ENCODE data around the gene TSPO. TPM values are rescaled to one million over a fixed set of nuclear protein-coding genes. Genes with fewer than 3 reads are reported as not detected.
A peak's percentile ranks its signal among the peaks of the same experiment; 100 is the strongest.

TSPO gene
- total and polyA plus RNA-seq, 2 of the 13 experiments (the other 11 are each of a cell fraction or from before 2014, with no cell fraction given): 0.46 to 1.4 TPM

- TF ChIP-seq HOMEZ (CRISPR knock-in tag; IDR thresholded peaks at IDR 0.05; ENCODE audit: low read depth) (no peak), ZNF674 (CRISPR knock-in tag; IDR thresholded peaks at IDR 0.05; ENCODE audit: low read depth) (no peak), MAZ (IDR thresholded peaks at IDR 0.05; ENCODE audit: borderline replicate concordance, low read depth, low read length) (peak; percentile 85), MAZ (CRISPR knock-in tag; IDR thresholded peaks at IDR 0.05; ENCODE audit: low read depth) (peak; percentile 24; the same call in 1 of the 2 replicates), CBX1 (IDR thresholded peaks at IDR 0.05; ENCODE audit: low read depth) (peak; percentile 87), IKZF1 (IDR thresholded peaks at IDR 0.05) (no peak), RFXAP (CRISPR knock-in tag; IDR thresholded peaks at IDR 0.05; ENCODE audit: borderline replicate concordance) (peak; percentile 68; the same call in 1 of the 2 replicates), CEBPB (IDR thresholded peaks at IDR 0.05; ENCODE audit: borderline replicate concordance, low read depth, low read length) (no peak), SP2 (CRISPR knock-in tag; IDR thresholded peaks at IDR 0.05) (peak; percentile 61), ZFP36L1 (CRISPR knock-in tag; IDR thresholded peaks at IDR 0.05) (0 out of 2 replicates have a peak, but pooled peaks have one; percentile 22), ZNF839 (CRISPR knock-in tag; IDR thresholded peaks at IDR 0.05; ENCODE audit: borderline replicate concordance) (peak; percentile 74; the same call in 1 of the 2 replicates), ZNF275 (CRISPR knock-in tag; IDR thresholded peaks at IDR 0.05; ENCODE audit: borderline replicate concordance) (no peak), ZNF496 (CRISPR knock-in tag; IDR thresholded peaks at IDR 0.05; ENCODE audit: insufficient replicate concordance) (no peak), SNAPC2 (CRISPR knock-in tag; IDR thresholded peaks at IDR 0.05) (no peak), MBNL3 (CRISPR knock-in tag; conservative IDR thresholded peaks at IDR 0.05) (no peak), HNF4G (IDR thresholded peaks at IDR 0.05; ENCODE audit: borderline replicate concordance, low read depth, low read length) (no peak), HNF4G (CRISPR knock-in tag; IDR thresholded peaks at IDR 0.05; ENCODE audit: borderline replicate concordance, low read depth) (0 out of 2 replicates have a peak, but pooled peaks have one; percentile 29), SRSF9 (IDR thresholded peaks at IDR 0.05; ENCODE audit: borderline replicate concordance, insufficient read depth, low read depth, low read length, poor library complexity, severe bottlenecking) (no peak)
- TF ChIP-seq, protein P1, sequence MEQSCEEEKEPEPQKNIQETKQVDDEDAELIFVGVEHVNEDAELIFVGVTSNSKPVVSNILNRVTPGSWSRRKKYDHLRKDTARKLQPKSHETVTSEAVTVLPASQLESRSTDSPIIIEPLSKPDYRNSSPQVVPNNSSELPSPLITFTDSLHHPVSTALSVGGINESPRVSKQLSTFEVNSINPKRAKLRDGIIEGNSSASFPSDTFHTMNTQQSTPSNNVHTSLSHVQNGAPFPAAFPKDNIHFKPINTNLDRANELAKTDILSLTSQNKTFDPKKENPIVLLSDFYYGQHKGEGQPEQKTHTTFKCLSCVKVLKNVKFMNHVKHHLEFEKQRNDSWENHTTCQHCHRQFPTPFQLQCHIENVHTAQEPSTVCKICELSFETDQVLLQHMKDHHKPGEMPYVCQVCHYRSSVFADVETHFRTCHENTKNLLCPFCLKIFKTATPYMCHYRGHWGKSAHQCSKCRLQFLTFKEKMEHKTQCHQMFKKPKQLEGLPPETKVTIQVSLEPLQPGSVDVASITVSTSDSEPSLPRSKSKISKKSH (CRISPR knock-in tag; IDR thresholded peaks at IDR 0.05; ENCODE audit: borderline replicate concordance): peak; percentile 81
- TF ChIP-seq, protein P2, sequence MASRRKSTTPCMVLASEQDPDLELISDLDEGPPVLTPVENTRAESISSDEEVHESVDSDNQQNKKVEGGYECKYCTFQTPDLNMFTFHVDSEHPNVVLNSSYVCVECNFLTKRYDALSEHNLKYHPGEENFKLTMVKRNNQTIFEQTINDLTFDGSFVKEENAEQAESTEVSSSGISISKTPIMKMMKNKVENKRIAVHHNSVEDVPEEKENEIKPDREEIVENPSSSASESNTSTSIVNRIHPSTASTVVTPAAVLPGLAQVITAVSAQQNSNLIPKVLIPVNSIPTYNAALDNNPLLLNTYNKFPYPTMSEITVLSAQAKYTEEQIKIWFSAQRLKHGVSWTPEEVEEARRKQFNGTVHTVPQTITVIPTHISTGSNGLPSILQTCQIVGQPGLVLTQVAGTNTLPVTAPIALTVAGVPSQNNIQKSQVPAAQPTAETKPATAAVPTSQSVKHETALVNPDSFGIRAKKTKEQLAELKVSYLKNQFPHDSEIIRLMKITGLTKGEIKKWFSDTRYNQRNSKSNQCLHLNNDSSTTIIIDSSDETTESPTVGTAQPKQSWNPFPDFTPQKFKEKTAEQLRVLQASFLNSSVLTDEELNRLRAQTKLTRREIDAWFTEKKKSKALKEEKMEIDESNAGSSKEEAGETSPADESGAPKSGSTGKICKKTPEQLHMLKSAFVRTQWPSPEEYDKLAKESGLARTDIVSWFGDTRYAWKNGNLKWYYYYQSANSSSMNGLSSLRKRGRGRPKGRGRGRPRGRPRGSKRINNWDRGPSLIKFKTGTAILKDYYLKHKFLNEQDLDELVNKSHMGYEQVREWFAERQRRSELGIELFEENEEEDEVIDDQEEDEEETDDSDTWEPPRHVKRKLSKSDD (CRISPR knock-in tag; IDR thresholded peaks at IDR 0.05; ENCODE audit: low read depth): peak; percentile 52; the same call in 1 of the 2 replicates
Measured at GRCh38 chr22:43187171-43188099, 36.1 kb downstream of the TSPO start (continued).

Measured in HepG2 (cell line).